Measurements from ENCODE around the gene BTBD9.
A peak's percentile ranks its signal among the peaks of the same experiment; 100 is the strongest.

Gene BTBD9

DNA sequence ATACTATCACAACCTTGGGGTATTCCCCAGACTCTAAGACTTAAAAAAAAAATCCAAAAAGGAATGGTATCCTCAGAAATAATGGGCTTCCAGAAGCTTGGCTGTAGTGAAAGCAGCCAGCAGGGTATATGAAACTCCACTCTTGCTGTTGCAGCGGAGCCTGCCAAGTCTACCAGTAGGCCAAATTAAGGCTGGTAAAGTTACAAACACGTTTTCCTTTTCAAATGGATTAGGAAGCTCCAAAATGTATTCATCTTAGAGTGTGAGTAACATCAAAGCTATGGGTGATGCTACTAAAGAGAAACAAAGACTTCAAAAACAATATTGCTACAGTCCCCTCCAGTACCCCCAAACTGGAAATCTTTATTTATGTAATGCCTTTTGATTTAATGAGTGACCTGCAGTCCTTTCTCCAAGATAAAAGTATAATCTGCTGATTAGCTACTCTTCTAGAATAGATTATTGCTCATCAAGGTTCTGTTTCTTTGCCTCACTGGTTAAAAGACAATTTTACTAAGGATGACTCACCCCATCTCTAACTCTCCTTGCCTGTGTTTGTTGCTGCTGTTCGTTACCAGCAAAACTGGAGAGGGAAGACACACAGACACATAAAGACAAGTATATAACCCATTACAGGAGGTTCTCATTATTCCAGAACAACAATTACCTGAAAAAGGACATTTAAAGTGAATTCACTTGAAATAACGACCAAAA is 84.9 kb downstream of the BTBD9 start:
- DNase-seq (ENCODE audit: low spot score): no peak

DNA sequence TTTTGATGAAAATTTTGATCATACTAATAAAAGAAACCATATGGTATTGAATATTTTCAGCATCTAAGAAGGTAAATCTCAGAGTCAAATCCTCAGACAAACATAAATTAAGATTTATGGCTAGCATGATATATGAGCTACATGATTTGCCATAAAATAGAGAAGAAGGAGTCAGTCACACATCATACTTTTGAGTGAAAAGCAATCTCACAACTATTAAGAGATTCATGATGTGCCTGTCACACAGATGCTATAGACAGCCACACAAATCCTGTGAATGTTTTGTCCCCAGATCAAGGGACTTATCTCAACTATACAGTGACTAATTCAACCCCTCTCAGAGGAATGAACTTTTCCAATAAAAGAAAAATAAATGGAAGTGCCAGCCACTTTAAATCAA is 85.7 kb downstream of the BTBD9 start:
- DNase-seq (ENCODE audit: low spot score): no peak

DNA sequence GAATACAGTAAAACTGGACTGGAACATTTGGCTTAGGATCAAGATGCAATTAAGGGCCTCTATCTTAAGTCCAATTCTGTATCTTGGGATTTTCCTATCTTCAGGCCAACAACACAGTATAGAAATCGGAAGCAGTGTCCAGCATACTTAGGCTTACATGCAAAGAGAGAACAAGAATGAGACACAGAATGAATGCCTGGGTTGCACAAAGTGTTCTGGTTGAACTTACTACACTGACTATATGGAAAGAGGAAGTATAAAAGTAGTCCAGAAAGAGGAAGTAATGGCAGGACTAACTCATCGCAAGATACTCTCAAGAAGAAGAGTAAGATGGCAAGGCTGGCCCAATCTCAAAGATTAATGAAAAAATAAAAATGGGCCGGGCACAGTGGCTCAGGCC is 87.6 kb downstream of the BTBD9 start:
- peak; percentile 82 for DNase-seq (ENCODE audit: low spot score)

DNA sequence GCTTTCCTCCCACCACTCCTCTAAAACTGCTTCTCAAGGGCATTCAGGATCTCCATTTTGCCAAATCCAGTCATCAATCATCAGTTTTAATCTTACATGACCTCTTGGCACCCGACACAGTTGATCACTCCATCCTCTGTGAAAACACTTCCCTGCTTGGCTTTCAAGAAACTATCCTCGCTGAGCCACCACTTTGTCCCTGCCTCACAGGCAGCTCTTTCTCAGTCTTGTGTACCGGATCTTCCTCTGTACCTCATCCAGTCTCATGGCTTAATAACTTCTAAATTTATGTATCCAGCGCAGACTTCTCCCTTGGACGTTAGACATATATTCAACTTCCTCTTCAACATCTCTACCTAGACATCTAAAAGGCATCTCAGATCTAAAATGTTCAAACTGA is 89.9 kb downstream of the BTBD9 start:
- no peak for DNase-seq (ENCODE audit: low spot score)

DNA sequence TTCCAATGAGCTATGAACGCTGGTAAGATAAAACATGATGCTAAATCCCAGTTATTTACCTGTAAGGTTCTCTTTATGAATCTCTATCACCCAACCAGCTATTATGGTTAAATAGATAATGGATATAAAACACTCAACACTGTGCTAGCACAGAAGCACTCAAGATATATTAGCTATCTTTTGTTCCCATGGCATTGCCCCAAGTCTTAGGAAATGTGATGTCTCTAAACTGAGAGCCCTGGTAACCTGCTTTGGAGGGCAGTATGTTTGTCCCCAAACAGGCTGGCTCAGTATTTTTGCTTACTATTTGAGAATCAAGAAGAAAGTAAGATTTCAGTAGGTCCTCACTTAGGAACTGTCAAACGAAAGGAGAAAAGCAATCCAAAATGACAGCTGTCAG is 90.5 kb downstream of the BTBD9 start:
- no peak for DNase-seq (ENCODE audit: low spot score)

DNA sequence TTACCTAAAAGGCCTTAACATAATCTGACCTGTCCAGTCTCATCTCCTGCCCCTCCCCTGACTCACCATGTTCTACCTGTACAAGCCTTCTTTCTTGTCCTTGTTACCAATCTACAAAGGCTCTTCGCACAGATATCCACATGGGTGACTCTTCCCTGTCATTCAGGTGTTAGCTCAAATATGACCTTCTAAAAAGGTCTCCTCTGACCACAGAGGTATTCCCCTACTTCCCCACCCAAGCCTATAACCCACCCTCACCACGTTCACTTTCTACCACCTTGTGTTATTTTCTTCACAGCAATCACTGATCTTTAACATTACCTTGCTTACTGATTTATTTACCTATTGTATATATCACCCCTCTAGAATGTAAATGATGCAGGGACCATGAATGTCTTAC is 96.7 kb downstream of the BTBD9 start:
- no peak for DNase-seq (ENCODE audit: low spot score)

DNA sequence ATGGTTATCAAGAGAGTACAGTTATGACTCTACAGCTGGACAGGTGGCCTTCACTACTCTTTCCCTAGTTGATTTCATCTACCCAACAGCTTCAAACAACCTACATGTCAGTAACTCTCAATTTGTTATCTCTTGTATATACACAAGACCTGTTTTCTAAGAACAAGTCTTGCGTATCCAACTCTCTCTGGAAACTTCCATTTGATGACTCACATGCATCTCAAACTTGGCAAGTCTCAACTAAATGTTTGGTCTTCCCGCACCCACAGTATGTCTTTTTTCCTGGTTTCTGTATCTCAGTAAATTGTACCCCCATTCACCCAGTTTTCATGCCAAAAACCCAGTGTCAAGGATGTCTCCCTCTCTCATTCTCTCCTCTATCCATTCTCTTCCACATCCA is 97.7 kb downstream of the BTBD9 start:
- no peak for DNase-seq (ENCODE audit: low spot score)

DNA sequence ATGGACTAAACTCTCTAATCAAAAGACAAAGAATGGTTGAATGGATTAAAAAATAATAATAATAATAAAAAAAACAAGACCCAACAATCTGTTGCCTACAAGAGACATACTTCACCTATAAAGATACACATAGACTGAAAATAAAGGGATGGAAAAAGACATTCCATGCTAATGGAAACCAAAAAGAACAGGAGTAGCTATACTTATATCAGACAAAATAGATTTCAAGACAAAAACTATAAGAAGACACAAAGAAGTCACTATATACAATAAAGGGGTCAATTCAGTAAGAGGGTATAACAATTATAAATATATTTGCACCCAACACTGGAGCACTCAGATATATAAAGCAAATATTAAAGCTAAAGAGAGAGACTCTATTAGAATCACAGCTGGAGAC is 106.7 kb downstream of the BTBD9 start:
- DNase-seq (ENCODE audit: low spot score): no peak

DNA sequence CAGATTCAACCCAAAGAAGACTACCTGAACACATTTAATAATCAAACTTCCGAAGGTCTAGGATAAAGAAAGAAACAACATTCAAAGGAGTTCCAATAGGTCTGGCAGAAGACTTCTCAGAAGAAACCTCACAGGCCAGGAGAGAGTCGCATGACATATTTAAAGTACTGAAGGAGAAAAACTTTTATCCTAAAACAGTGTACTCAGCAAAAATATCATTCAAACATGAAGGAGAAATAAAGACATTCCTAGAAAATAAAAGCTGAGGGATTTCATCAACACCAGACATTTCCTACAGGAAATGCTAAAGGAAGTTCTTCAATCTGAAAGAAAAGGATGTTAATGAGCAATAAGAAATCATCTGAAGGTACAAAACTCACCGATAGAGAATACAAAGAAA is 108.6 kb downstream of the BTBD9 start:
- no peak for DNase-seq (ENCODE audit: low spot score)

DNA sequence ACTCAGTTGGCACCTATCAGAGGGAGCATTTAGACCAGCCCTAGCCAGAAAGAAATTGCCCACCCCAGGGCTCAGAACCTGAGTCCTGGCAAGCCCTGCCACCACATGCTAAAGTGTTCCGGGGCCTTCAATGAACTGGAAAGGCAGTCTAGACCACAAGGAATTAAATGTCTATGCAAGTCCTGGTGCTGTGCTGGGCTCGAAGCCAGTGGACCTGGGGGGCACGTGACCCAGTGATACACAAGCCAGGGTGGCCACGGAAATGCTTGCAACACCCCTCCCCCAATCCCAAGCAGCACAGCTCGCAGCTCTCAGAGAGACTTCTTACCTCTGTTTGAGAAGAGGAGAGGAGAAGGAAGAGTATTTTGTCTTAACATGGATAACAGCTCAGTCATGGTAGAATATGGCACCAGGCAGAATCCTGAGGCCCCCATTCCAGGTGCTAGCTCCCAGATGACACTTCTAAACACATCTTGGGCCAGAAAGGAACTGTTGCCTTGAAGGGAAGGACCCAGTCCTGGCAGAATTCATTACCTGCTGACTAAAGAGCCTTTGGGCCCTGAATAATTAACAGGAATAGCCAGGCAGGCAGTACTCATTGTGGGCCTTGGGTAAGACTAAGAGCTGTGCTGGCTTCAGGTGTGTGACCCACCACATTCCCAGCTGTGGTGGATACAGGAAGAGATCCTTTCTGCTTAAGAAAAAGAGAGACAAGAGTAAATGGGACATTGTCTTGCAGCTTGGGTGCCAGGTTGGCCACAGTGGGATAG is 111.3 kb downstream of the BTBD9 start:
- DNase-seq (ENCODE audit: low spot score): no peak

DNA sequence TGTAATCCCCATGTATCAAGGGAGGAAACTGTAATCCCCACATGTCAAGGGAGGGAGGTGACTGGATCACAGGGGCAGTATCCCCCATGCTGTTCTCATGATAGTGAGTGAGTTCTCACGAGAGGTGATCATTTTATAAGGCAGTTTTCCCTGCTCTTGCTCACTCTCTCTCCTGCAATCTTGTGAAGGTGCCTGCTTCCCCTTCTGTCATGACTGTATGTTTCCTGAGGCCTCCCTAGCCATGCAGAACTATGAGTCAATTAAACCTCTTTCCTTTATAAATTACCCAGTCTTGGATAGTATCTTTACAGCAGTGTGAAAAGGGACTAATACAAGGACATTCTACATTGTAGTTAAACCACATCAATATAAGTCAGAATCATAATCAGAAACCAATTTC is 112.4 kb downstream of the BTBD9 start:
- DNase-seq (ENCODE audit: low spot score): no peak

DNA sequence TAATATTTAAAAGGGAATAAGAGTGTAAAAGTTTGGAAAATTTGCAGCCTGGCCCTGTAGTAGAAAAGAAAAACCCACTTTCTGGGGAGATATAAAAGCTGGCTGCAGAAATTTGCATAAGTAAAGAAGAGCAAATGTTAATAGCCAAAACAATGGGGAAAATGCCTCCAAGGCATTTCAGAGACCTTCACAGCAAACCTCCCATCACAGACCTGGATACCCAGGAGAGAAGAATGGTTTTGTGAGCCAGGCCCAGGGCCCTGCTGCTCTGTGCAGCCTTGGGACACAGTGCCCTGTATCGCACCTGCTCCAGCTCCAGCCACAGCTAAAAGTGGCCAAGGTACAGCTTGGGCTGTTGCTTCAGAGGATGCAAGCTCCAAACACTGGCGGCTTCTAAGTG is 113.8 kb downstream of the BTBD9 start:
- no peak for DNase-seq (ENCODE audit: low spot score)

DNA sequence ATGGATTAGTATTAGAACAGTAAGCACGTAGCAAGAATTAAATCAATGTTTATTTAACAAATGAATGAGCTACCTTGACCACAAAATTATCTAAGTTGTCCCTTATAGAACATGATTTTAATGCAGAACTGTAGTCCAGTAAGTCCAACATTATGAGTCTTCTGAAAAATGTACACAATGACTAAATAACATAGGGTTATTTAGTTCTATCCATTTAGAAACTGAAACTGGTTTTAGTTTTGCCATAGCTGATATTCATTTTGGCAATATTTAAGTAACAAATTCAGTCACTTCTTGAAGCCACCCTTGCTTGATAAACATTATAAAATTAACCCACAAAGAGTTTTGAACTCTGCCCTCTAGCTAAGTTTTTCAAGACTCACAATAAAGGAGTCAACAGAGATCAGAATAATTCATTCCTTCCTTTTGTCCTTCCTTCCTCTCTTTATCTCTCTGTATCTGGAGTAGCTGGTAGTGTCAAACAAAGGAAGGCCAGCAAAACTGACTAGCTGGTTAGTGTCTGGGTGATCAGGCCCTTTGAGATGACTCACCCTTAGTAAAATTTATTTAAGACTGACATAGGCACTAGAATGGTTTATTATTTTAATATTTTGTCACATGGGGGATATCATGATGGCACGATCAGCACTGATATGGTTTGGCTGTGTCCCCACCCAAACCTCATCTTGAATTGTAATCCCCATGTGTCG is 115.1 kb downstream of the BTBD9 start:
- no peak for DNase-seq (ENCODE audit: low spot score)

DNA sequence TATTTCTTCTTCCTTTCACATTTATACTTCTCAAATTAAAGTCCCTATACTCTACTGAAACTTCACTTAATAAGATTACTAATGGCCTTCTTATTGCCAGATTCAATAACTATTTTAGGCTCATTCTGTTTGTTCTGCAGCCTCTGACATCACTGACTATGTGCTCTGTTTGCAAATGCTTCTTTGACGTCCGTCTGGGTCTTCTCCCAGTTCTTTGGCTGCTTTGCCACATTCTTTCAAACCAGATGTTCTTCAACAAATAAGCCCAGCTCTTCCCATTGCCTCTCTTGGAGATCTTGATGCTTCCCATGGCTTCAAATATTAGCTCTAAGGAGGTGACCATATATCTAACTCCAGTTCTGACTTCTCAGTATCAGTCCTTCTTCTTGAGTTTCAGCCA is 117.4 kb downstream of the BTBD9 start:
- DNase-seq (ENCODE audit: low spot score): peak; percentile 63

DNA sequence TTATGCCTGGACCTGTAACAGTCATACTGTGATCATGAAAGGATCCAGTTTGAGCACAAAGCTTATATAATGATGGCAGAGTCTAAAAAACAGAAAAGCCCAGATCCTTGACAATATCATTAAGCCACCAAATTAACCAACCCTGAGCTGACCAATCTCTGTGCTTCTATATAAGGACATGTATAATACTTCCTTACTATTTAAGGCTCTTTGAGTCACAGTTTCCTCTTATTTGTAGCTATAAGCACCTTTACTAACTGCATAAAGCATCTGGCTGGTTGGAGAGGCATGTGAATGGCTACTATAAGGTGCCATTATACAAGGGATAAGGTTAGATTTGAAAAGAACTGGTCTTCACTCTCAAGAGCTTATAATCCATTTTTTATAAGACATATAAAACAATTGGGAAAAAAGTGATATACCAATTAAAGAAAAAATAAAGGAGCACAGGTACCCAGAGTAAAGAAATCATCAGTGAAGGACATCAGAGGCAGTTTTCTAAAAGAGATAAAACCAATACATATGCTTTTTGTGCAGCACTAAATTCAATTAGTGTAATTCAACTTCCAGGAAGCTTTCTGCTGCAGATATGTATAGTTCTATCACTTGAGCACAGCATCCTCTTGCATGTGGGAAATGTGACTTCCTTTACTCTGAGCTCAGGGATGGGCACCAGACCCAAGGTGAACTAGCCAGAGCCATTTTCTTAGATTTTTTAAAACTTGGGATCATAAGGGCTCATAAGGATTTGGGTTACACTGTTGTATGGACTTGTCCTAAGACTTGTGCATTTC is 121.0 kb downstream of the BTBD9 start:
- DNase-seq (ENCODE audit: low spot score): no peak

DNA sequence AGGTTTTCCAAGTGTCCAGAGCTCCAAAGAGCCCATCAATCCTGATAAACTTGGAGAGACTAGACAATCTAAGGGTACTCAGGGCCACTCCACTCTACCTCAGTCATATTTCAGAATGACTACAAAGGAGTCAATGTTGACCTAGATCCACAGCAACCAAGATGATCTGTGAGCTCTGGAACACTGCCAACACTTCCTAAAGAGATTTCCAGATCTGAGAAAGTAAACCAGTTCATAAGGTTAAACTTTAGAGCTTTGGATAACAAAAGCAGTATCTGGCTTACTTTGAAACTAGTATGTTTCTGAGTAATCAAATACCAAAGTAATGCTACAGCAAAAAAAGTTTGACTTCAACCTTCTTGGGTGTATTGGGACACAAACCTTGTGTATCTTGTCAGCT is 122.7 kb downstream of the BTBD9 start:
- DNase-seq (ENCODE audit: low spot score): no peak

DNA sequence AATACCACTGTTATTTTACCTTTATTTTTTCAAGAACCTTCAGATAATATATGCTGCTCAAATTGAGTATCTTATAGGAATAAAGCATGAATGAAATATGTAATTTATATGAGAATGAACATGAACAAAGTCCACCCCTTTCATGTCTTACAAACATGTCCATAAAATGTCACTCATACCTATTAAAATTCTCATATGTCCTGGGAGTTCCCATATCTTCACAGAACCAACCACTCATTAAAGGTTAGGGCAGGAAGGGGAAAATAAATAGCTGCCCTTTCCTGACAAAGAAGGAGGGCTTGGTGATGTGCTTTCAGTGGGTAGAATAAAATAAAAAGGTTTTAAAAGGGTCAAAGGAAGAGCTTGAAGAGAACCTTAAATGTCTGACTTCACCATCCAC is 125.3 kb downstream of the BTBD9 start:
- DNase-seq (ENCODE audit: low spot score): no peak

DNA sequence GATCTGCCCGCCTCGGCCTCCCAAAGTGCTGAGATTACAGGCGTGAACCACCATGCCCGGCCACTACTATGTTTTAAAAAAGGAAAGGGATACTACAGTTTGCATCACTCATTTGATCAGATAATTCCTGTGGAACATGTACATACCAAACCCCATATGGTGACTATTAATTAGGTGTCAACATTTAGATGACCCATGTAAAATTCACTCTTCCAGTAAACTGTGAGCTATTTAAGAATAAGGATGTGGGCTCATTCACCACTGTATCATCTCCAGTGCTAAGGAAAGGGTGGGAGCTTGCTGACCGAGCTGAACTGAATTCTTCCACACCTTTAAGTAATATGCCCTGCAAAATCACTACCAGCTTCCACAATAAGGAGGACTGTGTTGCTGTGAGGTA is 127.5 kb downstream of the BTBD9 start:
- no peak for DNase-seq (ENCODE audit: low spot score)

DNA sequence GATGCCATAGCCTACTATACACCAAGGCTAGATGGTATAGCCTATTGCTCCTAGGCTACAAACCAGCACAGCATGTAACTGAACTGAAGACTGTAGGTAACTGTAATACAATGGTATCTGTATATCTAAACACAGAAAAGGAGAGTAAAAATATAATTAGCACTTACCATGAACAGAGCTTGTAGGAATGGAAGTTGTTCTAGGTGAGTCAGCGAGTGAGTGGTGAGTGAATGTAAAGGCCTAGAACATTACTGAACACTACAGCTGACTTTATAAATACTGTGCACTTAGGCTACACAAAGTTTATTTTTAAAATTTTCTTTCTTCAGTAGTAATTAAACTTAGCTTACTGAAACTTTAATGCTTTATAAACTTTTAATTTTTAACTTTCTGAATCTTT is 129.5 kb downstream of the BTBD9 start:
- no peak for DNase-seq (ENCODE audit: low spot score)

DNA sequence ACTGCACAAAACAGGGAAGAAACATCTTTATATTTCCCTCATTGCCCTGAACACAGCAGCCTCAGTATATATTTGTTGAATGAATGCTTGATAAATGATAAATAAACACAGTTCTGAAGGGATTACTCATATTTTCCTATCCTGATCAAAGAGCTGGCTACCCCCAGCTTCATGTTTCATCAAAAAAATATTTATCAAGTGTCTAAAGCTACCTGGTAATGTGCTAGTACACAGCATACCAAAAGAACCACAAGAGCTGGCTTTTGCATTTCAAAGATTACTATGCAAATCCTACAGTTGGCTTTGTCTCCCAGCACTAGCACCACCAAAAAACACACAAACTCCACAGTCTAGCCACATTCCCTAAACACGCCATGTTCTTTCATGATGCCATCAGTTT is 130.0 kb downstream of the BTBD9 start:
- DNase-seq (ENCODE audit: low spot score): no peak

DNA sequence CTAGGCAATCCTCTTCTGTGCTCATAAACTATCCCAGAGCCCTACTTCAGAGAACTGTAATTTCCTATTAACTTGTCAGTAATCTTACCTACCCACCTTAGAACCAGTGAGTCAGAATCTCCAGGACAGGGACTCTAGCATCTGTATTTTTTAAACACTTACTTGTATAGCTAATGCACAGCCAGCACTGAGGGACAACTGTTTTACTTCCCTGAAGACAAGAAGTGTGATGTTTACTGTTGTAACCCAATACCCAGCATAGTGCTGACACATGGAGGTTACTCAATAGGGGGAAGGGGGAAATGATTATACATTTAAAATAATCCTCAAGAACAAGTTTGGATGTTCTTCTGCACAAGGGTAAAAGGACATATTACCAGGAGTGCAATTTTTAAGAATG is 130.8 kb downstream of the BTBD9 start:
- no peak for DNase-seq (ENCODE audit: low spot score)

DNA sequence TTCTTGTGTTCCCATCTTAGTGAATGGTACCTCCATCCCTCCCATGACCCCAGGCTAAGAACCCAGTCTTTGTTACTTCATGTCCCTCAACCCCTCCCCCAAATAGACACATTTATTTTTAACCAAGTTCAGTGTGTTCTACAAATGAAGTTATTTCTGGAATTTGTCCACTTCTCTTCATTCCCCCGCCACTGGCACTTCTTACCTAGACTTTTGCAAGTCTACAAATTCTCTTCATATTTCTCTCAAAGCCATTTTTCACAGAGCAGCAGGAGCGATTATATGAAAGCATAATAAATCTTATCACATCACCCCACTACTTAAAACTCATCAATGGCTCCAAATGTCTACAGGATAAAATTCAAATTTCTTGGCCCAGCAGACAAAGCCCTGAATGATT is 131.4 kb downstream of the BTBD9 start:
- DNase-seq (ENCODE audit: low spot score): no peak
